GM13977 (cell line): ENCODE measurements around the gene TEX38.

Experiments used
- DNase-seq: peaks from one replicate; pipeline ENCODE4 v3.0.0; 2012; ENCODE audit warnings: low spot score
- in situ Hi-C: fragments of 300-500 bp; cut with MboI; formaldehyde crosslinking; loops from one replicate; pipeline ENCODE4 v1.12.0; 2022; ENCODE audit warnings: low sequenced_read_pairs, low pct_unique_long_range_greater_than_20kb, mixed read lengths, inconsistent platforms; ENCODE audit not compliant: unreplicated experiment
- TF ChIP-seq, protein P1 (sequence below): IDR thresholded peaks from 2 replicates; pipeline ENCODE4 v1.5.1; 2012; ENCODE audit warnings: mild to moderate bottlenecking, control low read depth; ENCODE audit not compliant: insufficient read depth; ENCODE audit errors: extremely low read depth, missing control alignments

TEX38 gene

DNA sequence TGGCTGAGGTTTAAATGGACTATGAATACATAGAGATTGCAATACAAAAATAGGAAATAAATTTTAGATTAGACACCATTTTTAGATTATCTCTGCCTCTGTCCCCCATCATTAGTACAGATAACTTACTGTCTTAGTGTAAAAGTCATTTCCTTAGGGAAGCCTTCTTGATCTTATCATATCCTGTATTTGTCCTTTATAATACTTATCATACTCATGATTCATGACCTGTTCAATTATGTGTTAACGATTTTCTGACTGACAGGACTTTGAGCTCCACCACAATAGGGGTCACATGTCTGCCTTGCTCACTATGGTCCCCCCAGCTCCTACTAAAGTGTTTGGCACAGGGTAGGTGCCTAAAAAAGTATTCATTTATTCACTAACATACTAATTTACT is 14.6 kb downstream of the TEX38 start:
- DNase-seq = no peak
- TF ChIP-seq, protein P1, sequence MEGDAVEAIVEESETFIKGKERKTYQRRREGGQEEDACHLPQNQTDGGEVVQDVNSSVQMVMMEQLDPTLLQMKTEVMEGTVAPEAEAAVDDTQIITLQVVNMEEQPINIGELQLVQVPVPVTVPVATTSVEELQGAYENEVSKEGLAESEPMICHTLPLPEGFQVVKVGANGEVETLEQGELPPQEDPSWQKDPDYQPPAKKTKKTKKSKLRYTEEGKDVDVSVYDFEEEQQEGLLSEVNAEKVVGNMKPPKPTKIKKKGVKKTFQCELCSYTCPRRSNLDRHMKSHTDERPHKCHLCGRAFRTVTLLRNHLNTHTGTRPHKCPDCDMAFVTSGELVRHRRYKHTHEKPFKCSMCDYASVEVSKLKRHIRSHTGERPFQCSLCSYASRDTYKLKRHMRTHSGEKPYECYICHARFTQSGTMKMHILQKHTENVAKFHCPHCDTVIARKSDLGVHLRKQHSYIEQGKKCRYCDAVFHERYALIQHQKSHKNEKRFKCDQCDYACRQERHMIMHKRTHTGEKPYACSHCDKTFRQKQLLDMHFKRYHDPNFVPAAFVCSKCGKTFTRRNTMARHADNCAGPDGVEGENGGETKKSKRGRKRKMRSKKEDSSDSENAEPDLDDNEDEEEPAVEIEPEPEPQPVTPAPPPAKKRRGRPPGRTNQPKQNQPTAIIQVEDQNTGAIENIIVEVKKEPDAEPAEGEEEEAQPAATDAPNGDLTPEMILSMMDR = no peak
- in situ Hi-C loops = no loop called here

DNA sequence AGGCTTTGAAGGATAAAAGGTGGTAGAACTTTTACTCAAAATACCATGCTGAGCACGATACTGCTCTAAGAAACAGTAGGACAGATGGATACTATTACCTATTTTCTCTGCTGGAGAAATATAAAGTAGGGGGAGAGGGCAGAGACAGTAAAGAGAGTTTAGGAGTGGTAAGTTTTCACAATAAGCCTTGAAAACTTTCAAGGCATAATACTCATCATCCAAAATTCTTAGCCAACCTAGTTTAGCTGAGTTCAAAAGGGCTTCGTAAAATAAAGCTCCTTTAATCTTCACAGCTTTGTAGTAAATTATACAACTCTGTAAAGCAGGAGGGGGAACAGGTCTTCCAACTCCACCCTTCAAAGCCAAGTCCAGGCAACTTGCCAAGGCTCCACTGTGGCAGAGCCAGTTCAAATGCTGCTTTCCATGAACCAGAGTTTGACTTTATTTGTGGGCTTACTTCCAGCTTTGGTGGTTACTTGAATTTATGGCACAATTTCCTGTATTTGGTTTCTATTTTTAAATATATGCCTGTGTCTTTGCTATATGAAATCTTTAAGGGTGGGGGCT is 15.5 kb downstream of the TEX38 start:
- TF ChIP-seq, protein P1 = no peak
- in situ Hi-C loops = no loop called here
- DNase-seq = no peak

DNA sequence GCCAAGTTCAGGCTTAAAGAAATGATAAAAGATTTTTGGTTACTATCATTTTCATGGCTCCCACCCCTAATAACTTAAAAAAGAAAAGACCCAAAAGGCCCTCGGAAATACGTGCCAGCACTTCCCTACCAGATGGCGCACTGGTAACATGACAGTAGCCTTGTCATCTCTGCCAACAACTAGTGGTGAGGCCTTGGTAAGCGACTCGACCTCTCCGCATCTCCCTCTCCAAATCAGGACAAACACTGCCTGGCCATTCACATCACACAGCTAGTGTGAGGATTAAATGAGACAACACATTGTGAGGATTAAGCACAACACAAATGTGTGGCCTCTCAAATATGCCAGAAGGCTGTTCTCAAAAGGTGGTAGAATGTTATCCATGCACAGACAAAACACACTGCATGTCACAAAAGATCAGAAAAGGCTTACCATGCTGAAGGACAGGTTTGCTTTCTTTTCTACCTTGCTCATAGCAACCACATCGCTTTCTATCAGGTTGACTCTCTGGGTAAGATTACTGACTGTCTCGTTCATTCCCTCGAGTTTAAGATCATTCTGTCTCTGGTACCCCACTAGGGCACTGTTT is 16.4 kb downstream of the TEX38 start:
- DNase-seq = no peak
- TF ChIP-seq, protein P1 = no peak
- in situ Hi-C loops = no loop called here

DNA sequence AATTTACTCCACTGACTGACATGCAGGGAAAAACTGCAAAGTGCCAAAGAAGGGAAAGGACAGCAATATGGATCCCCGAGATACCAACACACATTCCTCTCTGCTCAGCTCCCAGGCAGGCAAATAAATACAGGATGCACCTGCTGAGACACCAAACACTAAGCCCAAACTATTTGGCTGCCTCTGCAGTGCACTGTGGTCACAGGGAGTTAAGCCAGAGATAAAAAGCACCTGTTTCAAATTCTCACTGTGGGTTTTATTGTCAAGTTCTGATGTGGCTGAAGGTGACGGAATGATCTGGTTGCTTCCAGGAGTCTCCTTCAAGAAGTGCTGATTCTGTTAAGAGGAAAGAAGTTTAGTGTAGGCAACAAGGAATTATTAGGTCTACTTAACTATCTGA is 17.7 kb downstream of the TEX38 start:
- TF ChIP-seq, protein P1 = no peak
- DNase-seq = no peak
- in situ Hi-C loops = no loop called here

DNA sequence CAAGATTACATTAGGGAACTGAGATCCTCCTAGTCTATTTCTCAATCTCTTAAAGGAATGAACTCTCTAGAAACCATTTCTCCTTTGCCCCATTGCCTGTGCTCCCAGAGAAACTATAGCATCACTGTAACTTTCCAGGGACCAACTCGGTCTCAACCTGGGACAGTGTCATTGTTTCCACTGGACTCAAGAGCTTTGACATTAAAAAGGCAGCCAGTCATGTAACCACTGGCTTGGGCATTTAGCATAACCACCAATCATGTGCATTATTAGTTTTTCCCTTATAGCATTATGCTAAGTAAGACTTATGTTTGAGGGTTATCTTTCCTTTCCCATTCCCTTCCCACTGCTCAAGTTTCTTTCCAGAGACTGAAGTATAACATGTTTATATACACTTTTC is 18.2 kb downstream of the TEX38 start:
- in situ Hi-C loops = no loop called here
- TF ChIP-seq, protein P1 = no peak
- no peak for DNase-seq

DNA sequence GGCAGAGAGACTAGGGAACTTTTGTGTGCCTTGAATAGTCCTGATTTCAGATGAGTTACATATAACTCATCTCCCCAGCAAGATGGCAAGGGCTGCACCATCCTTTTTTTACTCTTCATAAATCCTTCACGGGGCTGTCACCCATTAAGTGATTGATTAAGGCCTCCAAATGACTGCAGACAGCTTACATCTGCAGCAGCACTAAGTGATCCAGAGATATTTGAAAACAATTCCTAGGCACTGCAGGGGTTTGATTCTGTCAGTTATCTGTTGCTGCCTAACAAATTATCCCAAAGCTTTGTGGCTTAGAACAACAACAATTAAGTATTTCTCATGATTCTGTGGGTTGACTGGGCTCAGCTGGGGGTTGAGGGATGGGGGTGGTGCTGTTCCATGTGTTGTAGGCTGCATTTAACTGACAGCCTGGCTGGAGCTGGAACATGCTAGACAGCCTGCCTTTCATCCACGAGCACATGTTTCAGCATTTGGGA is 19.3 kb downstream of the TEX38 start:
- DNase-seq = no peak
- in situ Hi-C loops = no loop called here
- TF ChIP-seq, protein P1 = no peak
